HG03196 (cell line): ENCODE results near the gene TLR8.

Experiments
- ATAC-seq: cut with Tn5 transposase; IDR thresholded peaks from one replicate; pipeline ENCODE4 v1.9.1; 2021; ENCODE audit not compliant: unreplicated experiment

TLR8 gene

GRCh38 chrX:12906046-12906761 is at the start of gene TLR8:
TSS of gene TLR8 (plus strand) at chrX:12906620. CDS start at chrX:12906707, 87 bp downstream.
- no peak for ATAC-seq

DNA sequence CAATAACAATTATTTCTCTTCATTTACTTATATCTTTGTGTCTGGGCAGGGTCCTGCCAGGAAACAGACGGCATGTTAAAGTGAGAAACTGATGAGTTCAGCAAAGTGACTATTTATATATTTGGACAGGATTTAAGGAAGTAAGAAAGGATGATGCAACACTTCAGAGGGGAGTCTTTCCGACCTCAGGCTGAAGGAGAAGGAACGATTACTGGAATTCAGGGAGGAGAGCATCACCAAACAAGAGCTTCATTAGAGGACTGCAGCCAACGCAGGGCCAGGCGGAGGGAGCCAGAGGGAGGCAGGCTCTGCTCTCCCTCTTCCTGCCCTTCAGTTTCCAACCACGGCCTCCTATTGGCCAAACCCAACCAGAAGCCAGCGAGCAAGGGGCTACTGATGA is 41.1 kb upstream of the TLR8 start:
- ATAC-seq, result no peak

DNA sequence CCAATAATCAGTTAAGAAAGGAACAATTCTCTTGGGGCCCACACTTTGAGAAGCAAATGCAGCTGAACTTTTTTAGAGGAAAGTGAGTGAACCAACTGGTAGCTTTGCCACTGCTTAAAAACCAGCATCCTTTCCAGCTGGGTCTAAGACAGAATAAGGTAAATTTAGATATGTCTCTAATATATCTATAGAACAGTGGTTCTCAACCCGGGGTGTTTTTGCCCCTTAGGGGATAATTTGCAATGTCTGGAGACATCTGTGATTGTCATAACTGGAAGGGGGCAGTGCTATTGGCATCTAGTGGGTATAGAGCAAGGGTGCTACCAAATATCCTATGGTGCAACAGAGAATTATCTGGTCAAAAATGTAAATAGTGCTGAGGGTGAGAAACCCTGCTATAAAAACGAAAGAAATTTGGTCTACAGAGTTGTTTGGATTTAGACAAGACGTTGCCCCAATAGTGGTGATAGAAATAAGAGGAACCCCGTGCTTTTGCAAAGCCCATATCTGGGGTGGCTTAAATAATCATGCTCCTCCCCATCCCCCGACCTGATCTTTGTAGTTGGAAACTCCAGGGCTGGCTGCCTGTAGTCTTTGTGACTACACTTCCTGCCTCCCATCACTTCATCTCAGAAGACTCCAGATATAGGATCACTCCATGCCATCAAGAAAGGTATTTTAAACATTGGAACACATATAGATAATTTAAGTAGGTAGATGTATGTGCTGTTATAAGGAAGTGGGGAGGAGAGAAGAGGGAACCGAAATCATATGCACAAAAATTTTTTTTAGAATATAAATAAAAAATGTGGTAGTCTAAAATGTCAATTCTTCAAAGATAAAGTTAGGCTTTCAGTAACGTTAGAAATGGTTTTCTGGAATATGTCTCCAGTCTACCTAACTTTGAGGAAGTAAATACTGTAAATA is 39.7 kb upstream of the TLR8 start, which contains the start of gene TLR7:
Gene TLR7, plus strand, starts transcription at position 622 of the 927 bp plus-strand sequence. CDS start 507 bp downstream, outside the sequence.
- no peak for ATAC-seq

DNA sequence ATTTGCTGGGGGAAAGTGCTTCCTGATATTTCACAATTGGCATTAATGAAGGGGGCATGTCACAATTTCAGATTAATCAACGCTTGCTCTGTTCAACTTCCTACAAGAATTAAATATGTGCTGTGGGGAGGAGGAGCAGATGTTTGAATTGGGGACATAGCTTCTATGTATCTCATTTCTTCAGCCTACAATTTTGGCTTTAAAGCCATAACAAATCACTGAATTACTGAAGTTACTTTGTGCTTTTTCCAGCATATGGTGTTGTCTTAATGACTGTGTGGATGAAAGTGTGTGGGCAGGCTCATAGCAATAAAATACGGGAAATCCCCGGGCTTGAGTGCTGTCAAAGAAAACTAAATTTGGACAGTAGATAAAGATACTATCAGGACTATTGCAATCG is 38.7 kb upstream of the TLR8 start:
- no peak for ATAC-seq

DNA sequence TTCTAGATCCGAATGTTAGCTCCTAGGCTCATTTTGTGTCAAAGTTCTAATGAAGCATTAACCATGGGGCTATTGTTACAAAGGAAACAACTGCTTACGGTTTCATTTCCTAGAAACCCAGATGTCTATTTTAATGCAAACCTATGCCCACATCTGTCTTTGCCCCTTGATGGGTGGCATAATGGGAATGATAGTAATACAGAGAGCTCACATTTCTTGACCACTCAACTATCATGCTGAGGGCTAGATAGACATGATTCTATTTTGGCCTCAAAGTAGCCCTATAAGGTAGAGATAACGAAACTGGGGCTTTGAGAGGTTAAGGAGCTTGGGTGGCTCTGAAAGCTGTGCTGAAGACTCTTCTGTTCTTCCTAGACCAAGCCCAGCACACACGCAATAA is 37.7 kb upstream of the TLR8 start:
- ATAC-seq, result peak; percentile 44

DNA sequence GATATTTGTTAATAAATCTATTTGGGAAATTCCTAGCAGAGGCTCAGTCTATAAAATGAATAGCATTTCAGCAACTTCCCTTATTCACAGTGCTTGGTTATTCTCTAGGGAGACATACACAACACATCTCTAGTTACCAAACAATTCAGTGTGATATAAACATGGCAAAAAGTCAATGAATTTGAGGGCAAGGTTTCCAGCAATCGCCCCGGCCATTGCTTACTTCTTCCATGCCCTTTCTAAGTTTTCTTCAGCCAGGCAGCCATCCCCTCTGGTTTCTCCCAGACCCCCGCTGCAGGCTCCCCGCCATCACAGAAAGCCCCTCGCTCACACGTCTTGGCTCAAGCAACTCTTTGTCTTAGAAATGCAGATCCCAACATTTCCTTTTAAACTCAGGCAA is 35.2 kb upstream of the TLR8 start:
- no peak for ATAC-seq

DNA sequence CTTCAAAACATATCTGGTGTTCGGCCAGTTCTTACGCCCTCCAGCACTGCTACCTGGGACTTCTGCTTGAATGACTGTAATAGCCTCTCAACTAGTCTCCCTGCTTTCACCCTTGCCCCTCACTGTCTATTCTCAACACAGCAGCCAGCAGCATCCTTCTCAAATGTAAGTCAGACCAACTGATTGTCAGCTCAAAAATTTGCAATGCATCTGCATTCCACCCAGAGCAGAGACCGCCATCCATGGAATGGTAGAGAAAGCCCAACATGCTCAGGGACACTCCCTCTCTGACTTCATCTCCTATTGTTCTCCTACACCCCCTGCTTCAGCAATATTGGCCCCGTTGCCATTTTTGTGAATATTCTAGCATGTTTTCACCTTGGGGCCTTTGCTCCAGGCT is 33.7 kb upstream of the TLR8 start:
- no peak for ATAC-seq

- ATAC-seq, result no peak
These were observed 31.8 kb upstream of the TLR8 start for GRCh38 chrX:12874581-12874980.

DNA sequence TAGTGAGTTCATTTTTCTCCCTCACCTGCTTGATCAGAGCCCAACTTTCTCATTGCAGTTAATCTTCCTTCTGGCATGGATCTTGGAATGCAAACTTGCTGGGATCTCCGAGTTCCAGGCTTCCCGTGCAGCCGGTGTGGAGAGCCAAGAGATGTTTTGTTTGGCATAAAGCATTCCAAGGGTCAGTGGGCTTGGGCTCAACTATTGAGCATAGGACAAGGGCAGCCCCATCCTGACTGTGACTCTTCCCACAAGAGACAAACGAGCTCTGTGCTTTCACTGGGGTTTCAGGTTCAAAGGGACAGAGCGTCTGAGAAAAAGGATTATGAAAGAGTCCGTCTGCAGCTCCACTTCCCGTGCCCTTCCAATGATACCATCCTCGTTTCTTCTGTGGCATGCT is 29.0 kb upstream of the TLR8 start:
- no peak for ATAC-seq

DNA sequence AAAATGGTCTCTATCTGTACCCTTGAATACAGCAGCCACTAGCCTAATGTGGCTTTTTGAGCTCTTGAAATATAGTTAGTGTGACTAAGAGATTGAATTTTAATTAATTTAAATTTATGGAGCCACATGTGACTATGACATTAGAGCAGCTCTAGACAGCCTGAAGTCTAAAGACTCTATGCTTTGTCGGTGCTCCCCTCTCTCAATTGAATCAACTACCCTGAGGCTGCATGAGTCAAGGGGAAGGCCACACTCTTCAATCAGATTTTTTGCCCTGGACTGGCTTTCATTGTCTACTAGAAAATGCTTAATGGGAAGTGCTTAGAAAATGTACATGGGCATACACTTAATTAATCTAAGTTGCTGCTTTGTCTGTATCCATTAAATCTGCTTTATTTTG is 27.9 kb upstream of the TLR8 start:
- no peak for ATAC-seq

DNA sequence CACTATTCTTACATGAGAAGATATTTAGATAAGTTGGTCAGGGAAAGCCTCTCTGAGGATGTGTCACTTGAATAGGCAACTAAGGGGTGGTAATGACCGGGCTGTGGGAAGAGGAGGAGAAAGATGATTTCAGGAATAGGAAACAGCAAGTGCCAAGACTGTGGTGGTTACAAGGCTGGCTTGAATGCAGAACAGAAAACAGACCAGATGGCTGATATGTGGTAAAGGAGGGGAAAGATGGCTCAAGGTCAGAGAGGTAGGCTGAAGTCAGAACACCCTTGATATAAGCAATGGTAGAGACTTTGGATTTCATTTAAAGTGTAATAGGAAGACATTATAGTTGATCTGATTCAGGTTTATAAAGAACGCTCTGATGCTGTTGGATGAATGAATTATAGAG is 24.5 kb upstream of the TLR8 start:
- ATAC-seq, result no peak

DNA sequence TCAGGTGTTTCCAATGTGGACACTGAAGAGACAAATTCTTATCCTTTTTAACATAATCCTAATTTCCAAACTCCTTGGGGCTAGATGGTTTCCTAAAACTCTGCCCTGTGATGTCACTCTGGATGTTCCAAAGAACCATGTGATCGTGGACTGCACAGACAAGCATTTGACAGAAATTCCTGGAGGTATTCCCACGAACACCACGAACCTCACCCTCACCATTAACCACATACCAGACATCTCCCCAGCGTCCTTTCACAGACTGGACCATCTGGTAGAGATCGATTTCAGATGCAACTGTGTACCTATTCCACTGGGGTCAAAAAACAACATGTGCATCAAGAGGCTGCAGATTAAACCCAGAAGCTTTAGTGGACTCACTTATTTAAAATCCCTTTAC is 20.9 kb upstream of the TLR8 start:
- ATAC-seq, result no peak

GRCh38 chrX:12886545-12886944 is 19.9 kb upstream of the TLR8 start:
- no peak for ATAC-seq

DNA sequence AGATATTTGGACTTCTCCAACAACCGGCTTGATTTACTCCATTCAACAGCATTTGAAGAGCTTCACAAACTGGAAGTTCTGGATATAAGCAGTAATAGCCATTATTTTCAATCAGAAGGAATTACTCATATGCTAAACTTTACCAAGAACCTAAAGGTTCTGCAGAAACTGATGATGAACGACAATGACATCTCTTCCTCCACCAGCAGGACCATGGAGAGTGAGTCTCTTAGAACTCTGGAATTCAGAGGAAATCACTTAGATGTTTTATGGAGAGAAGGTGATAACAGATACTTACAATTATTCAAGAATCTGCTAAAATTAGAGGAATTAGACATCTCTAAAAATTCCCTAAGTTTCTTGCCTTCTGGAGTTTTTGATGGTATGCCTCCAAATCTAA is 19.3 kb upstream of the TLR8 start:
- no peak for ATAC-seq

DNA sequence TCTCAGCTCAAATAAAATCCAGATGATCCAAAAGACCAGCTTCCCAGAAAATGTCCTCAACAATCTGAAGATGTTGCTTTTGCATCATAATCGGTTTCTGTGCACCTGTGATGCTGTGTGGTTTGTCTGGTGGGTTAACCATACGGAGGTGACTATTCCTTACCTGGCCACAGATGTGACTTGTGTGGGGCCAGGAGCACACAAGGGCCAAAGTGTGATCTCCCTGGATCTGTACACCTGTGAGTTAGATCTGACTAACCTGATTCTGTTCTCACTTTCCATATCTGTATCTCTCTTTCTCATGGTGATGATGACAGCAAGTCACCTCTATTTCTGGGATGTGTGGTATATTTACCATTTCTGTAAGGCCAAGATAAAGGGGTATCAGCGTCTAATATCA is 18.7 kb upstream of the TLR8 start:
- no peak for ATAC-seq

DNA sequence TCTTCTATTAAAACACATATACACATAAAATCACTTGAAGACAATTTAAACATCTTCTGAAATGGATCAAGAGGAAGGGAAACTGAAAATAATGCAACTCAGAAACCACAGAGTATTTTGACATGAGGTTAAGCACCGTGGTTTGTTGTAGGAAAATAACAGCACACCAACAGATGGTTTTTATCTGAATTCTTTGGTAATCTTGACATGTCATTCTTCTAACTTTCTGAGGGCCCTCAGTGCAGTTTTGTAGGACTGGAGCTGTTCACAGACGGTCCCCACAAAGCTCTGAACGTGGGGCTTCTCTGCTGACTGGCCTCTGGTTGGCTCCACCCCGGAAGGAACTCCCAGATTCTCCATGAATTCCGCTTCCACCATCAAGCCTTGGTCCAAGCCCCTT is 16.0 kb upstream of the TLR8 start:
- ATAC-seq, result peak; percentile 63

GRCh38 chrX:12891171-12891570 is 15.2 kb upstream of the TLR8 start:
- ATAC-seq, result no peak

GRCh38 chrX:12891915-12892506 is 14.4 kb upstream of the TLR8 start:
- ATAC-seq, result no peak

- no peak for ATAC-seq
These were observed 13.7 kb upstream of the TLR8 start for GRCh38 chrX:12892716-12893115.

- ATAC-seq, result no peak
These were observed 12.1 kb upstream of the TLR8 start for GRCh38 chrX:12894074-12895030.

DNA sequence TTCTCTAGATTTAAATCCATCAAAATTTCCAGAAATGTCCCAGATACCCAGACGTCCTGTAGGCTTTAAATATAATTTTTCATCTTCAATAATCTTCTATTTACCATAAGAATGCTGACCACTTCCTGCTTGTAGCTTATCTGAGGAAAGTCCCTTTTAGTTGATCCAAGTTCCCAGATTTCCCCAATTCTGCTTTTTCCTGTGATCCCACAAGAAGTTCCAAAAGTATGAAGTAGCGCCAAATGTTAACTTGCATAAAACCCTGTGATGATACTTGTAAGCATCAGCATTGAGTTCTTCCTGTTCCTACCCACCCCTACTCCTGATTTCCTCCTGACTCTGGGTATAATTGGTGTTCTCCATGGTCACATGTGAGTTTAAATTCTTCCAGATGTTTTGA is 10.6 kb upstream of the TLR8 start:
- no peak for ATAC-seq
